ENCODE results near the gene MYADM. TPM values are rescaled to one million over a fixed set of nuclear protein-coding genes. Genes with fewer than 3 reads are reported as not detected.
A peak's percentile ranks its signal among the peaks of the same experiment; 100 is the strongest.

The MYADM gene
- total RNA-seq, 2 donors from 2014 or later: 112 to 157 TPM

DNA sequence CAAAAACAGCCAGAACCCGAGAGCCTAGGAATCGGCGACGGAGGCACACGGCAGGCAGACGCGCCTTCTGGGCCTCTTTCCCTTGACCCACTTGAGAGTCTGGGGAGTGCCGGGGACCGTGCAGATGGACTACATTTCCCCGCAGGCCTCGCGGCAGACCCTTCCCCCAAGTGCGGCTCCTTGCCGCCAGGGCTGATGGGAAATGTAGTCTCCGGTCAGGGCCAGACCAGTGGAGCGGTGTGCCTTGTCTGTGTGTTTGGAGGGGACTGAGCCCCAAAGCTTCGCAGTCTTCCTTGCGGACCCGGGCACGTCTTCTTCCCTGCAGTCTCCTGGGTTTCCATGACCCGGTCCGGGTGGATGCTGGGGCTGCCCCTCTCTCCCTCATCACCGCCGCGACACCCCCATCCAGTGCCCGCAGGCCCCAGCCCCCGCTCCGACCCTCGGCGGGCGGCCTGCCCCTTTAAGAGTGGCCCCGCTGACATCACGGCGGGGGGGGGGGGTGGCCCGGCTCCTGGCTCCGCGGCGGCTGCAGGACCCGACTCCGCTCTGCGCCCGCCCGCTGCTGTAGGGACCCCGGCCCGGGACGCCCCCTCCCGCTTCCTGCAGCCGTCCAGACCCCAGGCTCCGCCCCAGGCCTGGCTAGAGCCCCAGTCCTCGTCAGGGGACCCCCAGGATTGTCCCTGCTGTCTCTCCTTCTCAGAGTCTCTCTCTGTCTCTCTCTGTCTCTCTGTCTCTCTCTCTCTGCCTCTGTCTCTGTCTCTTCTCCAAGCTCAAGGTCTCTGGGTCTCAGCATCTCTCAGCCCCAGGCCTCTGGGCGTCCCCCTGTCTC is 40.6 kb downstream of the MYADM start:
- Mint-ChIP-seq H3K9me3 (no peaks in the 10 kb centered on the region), H3K27me3 (ENCODE audit: insufficient read depth) (peaks cover 92% of the 10 kb centered on the region), H3K36me3 (ENCODE audit: low read depth) (no peaks in the 10 kb centered on the region), H3K4me1 (peaks cover 18% of the 10 kb centered on the region), H3K4me3 (peak overlapping the region; percentile 50), H3K27ac (no peak overlapping the region)
- Histone ChIP-seq H3K9ac (ENCODE audit: extremely low read depth, low read length, poor library complexity, severe bottlenecking) (no peak overlapping the region), H3K36me3 (ENCODE audit: control insufficient read depth, insufficient read depth, low read length) (no peaks in the 10 kb centered on the region), H3K9me3 (ENCODE audit: control insufficient read depth, low read length) (no peaks in the 10 kb centered on the region), H3K27ac (ENCODE audit: low read depth, low read length) (no peak overlapping the region), H3K4me3 (ENCODE audit: low read length) (no peak overlapping the region), H3K4me1 (ENCODE audit: control insufficient read depth, insufficient read depth, low read length) (no peaks in the 10 kb centered on the region), H3K27me3 (ENCODE audit: control insufficient read depth, insufficient read depth, low read length, poor library complexity, severe bottlenecking) (peaks cover 85% of the 10 kb centered on the region)
- whole genome bisulfite sequencing, 2 experiments (ENCODE audit: insufficient coverage in 1 of 2, insufficient read length in 1 of 2): 2 to 5% methylated on average over 12 to 51 of the region's 51 CpGs
- TF ChIP-seq, protein P1, sequence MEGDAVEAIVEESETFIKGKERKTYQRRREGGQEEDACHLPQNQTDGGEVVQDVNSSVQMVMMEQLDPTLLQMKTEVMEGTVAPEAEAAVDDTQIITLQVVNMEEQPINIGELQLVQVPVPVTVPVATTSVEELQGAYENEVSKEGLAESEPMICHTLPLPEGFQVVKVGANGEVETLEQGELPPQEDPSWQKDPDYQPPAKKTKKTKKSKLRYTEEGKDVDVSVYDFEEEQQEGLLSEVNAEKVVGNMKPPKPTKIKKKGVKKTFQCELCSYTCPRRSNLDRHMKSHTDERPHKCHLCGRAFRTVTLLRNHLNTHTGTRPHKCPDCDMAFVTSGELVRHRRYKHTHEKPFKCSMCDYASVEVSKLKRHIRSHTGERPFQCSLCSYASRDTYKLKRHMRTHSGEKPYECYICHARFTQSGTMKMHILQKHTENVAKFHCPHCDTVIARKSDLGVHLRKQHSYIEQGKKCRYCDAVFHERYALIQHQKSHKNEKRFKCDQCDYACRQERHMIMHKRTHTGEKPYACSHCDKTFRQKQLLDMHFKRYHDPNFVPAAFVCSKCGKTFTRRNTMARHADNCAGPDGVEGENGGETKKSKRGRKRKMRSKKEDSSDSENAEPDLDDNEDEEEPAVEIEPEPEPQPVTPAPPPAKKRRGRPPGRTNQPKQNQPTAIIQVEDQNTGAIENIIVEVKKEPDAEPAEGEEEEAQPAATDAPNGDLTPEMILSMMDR (conservative IDR thresholded peaks at IDR 0.05): no peak
- DNase-seq: peak; percentile 95

DNA sequence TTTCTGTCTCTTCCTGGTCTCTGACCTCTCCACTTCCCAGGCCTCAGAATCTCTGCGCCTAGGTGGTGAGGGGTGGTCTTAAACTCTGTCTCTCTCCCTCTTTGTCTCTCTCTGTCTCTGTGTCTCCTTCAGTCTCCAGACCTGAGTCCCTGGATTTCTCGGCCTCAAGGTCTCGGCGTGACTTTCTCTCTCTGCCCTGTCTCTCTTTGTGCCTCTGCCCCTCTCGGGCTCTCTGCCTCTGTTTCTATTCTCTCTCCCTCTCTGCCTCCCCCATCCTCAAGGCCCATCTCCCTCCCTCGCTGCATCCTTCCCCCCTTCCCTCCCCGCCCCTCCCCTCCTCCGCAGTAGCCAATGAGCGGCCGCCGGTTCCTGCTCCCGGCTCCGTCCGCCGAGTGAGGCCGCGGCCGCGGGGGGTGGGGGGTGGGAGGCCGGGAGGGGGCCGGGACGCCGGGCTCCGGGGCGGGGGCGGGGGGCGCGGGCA is 41.3 kb downstream of the MYADM start, which contains the start of gene CACNG7:
TSS of gene CACNG7 (plus strand) at position 344 of the 481 bp plus-strand sequence. CDS start 3,554 bp downstream, outside the sequence.
- Mint-ChIP-seq H3K9me3 (no peaks in the 10 kb centered on the region), H3K4me3 (peak within 1 kb of the TSS; percentile 50), H3K27me3 (ENCODE audit: insufficient read depth) (peaks cover 87% of the 10 kb centered on the region), H3K36me3 (ENCODE audit: low read depth) (no peaks in the 10 kb centered on the region), H3K27ac (no peak within 1 kb of the TSS), H3K4me1 (peaks cover 18% of the 10 kb centered on the region)
- no peak within 1 kb of the TSS for H3K9ac ChIP-seq (ENCODE audit: extremely low read depth, low read length, poor library complexity, severe bottlenecking)
- no peak within 1 kb of the TSS for H3K27ac ChIP-seq (ENCODE audit: low read depth, low read length)
- peak; percentile 78 for DNase-seq
- H3K4me3 ChIP-seq (ENCODE audit: low read length): peak within 1 kb of the TSS; percentile 72
- H3K36me3 ChIP-seq (ENCODE audit: control insufficient read depth, insufficient read depth, low read length): no peaks in the 10 kb centered on the region
- no peaks in the 10 kb centered on the region for H3K4me1 ChIP-seq (ENCODE audit: control insufficient read depth, insufficient read depth, low read length)
- H3K27me3 ChIP-seq (ENCODE audit: control insufficient read depth, insufficient read depth, low read length, poor library complexity, severe bottlenecking): peaks cover 84% of the 10 kb centered on the region
- WGBS, 2 experiments (ENCODE audit: insufficient coverage in 1 of 2, insufficient read length in 1 of 2): 2 to 5% methylated on average over 3 to 11 of the region's 28 CpGs
- TF ChIP-seq, protein P1 (conservative IDR thresholded peaks at IDR 0.05): no peak
- no peaks in the 10 kb centered on the region for H3K9me3 ChIP-seq (ENCODE audit: control insufficient read depth, low read length)

DNA sequence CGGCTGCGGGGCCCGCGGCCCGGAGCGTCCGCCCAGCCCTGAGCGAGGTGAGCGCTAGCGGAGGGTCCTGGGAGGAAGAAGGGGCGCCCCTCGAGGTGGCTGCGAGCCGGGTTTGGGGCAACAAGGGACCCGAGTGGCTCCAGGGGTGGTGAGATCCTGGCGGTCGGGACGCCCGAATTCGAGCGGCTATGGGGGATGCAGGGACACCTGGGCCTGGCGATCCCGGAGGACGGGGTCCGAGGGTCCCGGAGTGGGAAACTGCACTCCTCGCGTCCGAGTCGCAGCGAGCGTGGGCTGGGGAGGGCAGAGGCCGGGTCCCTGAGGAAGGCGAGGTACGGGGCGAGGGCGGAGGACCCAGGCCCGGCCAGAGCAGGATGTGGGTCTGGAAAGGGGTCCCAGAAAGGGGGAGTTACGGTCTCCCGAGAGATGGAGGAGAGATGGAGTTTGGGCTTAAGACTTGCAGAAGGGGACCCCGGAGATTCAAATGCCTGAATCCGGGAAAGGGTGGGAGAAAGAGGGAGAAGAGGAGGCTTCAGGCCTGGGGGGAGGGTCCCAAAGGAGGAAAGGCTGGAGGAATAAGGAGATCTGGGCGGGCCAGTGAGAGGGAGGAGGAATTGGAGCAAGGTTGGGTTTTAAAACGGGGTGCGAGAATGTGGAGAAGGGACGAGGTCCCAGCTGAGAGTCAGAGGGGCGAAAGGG is 41.9 kb downstream of the MYADM start:
- H3K9me3 Mint-ChIP-seq: no peaks in the 10 kb centered on the region
- H3K4me3 Mint-ChIP-seq: peak overlapping the region; percentile 50
- peak overlapping the region; percentile 72 for H3K4me3 ChIP-seq (ENCODE audit: low read length)
- H3K36me3 Mint-ChIP-seq (ENCODE audit: low read depth): no peaks in the 10 kb centered on the region
- no peak overlapping the region for H3K27ac Mint-ChIP-seq
- no peaks in the 10 kb centered on the region for H3K4me1 ChIP-seq (ENCODE audit: control insufficient read depth, insufficient read depth, low read length)
- H3K27me3 Mint-ChIP-seq (ENCODE audit: insufficient read depth): peaks cover 80% of the 10 kb centered on the region
- no peaks in the 10 kb centered on the region for H3K36me3 ChIP-seq (ENCODE audit: control insufficient read depth, insufficient read depth, low read length)
- H3K27ac ChIP-seq (ENCODE audit: low read depth, low read length): no peak overlapping the region
- 2% methylated on average over 23 to 47 of the region's 47 CpGs for WGBS, 2 experiments (ENCODE audit: insufficient coverage in 1 of 2, insufficient read length in 1 of 2)
- DNase-seq: peak; percentile 68
- H3K27me3 ChIP-seq (ENCODE audit: control insufficient read depth, insufficient read depth, low read length, poor library complexity, severe bottlenecking): peaks cover 77% of the 10 kb centered on the region
- no peak overlapping the region for H3K9ac ChIP-seq (ENCODE audit: extremely low read depth, low read length, poor library complexity, severe bottlenecking)
- H3K9me3 ChIP-seq (ENCODE audit: control insufficient read depth, low read length): no peaks in the 10 kb centered on the region
- peaks cover 18% of the 10 kb centered on the region for H3K4me1 Mint-ChIP-seq
- TF ChIP-seq, protein P1 (conservative IDR thresholded peaks at IDR 0.05): no peak

Measured in endodermal cell (in vitro differentiated cells).